ENCODE results near the gene LETM1.
"Not testable (repeated sequence)": the region's sequence is repeated elsewhere in the genome, so short reads cannot be mapped to it uniquely, and the experiment has no call there.

The LETM1 gene

GRCh38 chr4:1851575-1852410 lies 4.2 kb downstream of the LETM1 start:
- FAIRE-seq, result no peak
- peak; percentile 36 for DNase-seq (ENCODE audit: low spot score)

GRCh38 chr4:1851160-1851559 lies 4.8 kb downstream of the LETM1 start:
- DNase-seq (ENCODE audit: low spot score) (no peak), FAIRE-seq (no peak)

GRCh38 chr4:1850276-1850675 lies 5.7 kb downstream of the LETM1 start:
- no peak for FAIRE-seq
- DNase-seq (ENCODE audit: low spot score), result no peak

- DNase-seq (ENCODE audit: low spot score) (no peak), FAIRE-seq (no peak)
Observed at GRCh38 chr4:1846580-1846979, 9.4 kb downstream of the LETM1 start.

- FAIRE-seq; DNase-seq (ENCODE audit: low spot score): not testable (repeated sequence)
Observed at GRCh38 chr4:1844618-1845017, 11.3 kb downstream of the LETM1 start.

GRCh38 chr4:1843852-1844251 lies 12.1 kb downstream of the LETM1 start:
- DNase-seq (ENCODE audit: low spot score) (no peak), FAIRE-seq (no peak)

- no peak for DNase-seq (ENCODE audit: low spot score)
- FAIRE-seq, result no peak
Observed at GRCh38 chr4:1842993-1843448, 12.9 kb downstream of the LETM1 start.

GRCh38 chr4:1842339-1842895 lies 13.5 kb downstream of the LETM1 start:
- FAIRE-seq, result no peak
- DNase-seq (ENCODE audit: low spot score), result no peak

- no peak for FAIRE-seq
- no peak for DNase-seq (ENCODE audit: low spot score)
Observed at GRCh38 chr4:1841887-1842210, 14.1 kb downstream of the LETM1 start.

GRCh38 chr4:1841201-1841886 lies 14.6 kb downstream of the LETM1 start:
- DNase-seq (ENCODE audit: low spot score) (no peak), FAIRE-seq (no peak)

GRCh38 chr4:1839282-1839681 lies 16.7 kb downstream of the LETM1 start:
- FAIRE-seq (no peak), DNase-seq (ENCODE audit: low spot score) (no peak)

- FAIRE-seq, result no peak
- no peak for DNase-seq (ENCODE audit: low spot score)
Observed at GRCh38 chr4:1837069-1837468, 18.9 kb downstream of the LETM1 start.

GRCh38 chr4:1836650-1837049 lies 19.3 kb downstream of the LETM1 start:
- DNase-seq (ENCODE audit: low spot score) (no peak), FAIRE-seq (no peak)

- DNase-seq (ENCODE audit: low spot score); FAIRE-seq: not testable (repeated sequence)
Observed at GRCh38 chr4:1835836-1836235, 20.1 kb downstream of the LETM1 start.

- no peak for DNase-seq (ENCODE audit: low spot score)
- no peak for FAIRE-seq
Observed at GRCh38 chr4:1834047-1834775, 21.7 kb downstream of the LETM1 start.

GRCh38 chr4:1833307-1834046 lies 22.5 kb downstream of the LETM1 start:
- no peak for DNase-seq (ENCODE audit: low spot score)
- FAIRE-seq, result no peak

GRCh38 chr4:1832690-1833089 lies 23.3 kb downstream of the LETM1 start:
- DNase-seq (ENCODE audit: low spot score) (no peak), FAIRE-seq (no peak)

GRCh38 chr4:1831331-1831730 lies 24.6 kb downstream of the LETM1 start:
- DNase-seq (ENCODE audit: low spot score) (no peak), FAIRE-seq (no peak)

- DNase-seq (ENCODE audit: low spot score), result no peak
- no peak for FAIRE-seq
Observed at GRCh38 chr4:1830642-1831228, 25.2 kb downstream of the LETM1 start.

GRCh38 chr4:1830234-1830633 lies 25.7 kb downstream of the LETM1 start:
- FAIRE-seq (no peak), DNase-seq (ENCODE audit: low spot score) (no peak)

All from RCC 7860 (cell line).